Measurements from ENCODE around the gene SKOR2.
A peak's percentile ranks its signal among the peaks of the same experiment; 100 is the strongest.

SKOR2 gene

GRCh38 chr18:47260120-47260923, 8.9 kb upstream of the SKOR2 start:
- DNase-seq, result no peak

DNA sequence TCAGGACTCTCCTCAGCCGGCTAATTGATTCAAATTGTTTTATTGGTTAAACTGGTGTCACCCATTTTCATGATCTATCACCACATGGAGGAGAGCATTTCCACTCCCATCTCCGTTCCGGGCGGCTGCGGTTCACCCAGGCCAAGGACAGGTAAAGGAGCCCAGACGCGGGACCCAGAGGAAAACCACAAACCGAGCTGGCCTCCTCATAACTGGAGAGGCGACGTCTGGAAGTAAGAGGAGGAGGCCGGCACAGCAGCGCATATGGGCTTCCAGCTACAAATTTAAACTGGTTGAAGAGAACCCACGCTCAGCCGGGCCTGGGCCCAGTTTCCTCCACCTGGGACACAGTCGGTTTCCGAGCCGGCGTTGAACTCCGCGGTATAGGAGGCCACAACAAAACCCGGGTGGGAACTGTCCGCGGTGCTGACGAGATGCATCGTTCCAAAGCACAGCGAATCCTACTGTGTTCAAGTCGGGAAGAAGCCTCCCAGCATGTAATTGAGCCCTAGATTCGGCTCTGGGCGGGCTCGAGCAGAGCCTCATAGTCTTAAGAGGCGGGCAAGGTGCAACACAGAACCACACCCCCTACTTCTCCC, 3.0 kb upstream of the SKOR2 start:
- no peak for DNase-seq

DNA sequence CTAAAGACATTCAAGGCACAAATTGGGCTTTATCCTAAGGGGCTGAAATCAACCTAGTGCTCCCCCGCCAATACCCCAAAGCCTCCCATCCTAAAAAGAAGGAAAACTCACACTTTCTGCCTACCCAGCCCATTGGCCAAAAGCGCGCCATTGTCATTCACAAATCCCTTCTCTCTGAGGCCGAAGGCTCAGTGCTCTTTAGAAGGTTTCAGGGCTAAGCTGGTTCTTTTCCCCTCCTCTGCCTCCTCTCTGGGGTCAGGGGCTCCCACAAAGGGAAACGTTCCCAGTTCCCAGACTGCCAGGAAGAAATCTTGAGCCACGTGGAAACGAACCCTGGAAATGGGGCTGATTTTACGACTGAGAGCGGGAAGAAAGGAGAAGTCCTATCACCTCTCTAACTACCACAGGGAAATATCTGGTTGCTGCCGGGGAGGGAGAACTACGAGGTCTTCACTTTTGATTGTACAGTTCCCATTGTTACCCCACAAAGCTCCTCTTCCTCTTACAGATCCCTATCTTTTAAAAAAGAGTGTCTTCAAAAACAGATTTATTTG, 1.7 kb upstream of the SKOR2 start:
- no peak for DNase-seq

- DNase-seq, result no peak
Measured at GRCh38 chr18:47250391-47251046, 941 bp downstream of the SKOR2 start.

- no peak for DNase-seq
Measured at GRCh38 chr18:47249314-47249981, 2.0 kb downstream of the SKOR2 start.

- no peak for DNase-seq
Measured at GRCh38 chr18:47248604-47249313, 2.7 kb downstream of the SKOR2 start.

- no peak for DNase-seq
Measured at GRCh38 chr18:47248115-47248603, 3.3 kb downstream of the SKOR2 start.

DNA sequence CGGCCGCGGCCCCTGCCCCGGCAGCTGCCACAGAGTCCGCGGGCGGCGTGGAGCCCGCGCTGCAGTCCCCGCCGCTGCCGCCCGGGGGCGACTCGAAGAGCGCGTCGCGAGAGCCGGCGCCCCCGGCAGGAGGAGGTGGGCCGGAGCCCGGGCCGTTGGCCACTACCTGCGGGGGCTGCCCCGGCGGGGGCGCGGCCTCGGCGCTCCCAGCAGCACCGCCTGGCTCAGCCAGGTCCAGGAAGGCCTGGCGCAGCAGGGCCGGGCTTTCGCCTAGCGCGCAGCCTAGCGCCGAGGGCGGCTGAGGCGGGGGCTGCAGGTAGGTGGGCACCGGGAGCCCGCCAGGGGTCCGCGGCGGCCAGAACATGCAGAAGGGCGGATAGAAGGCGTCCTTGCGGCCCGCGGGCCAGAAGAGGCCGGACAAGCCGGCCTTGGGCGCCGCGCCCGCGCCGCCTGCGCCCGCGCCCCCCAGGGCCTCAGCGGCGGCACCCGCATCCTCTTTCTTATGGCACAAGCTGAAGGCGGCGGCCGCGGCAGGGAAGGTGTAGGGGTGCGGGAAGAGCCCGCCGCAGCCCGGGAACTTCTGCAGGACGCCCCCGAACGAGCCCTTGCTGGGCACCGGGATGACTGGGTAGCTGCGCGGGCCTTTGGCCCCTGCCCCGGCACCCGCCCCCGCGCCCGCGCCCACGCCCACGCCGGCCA, 3.9 kb downstream of the SKOR2 start:
- no peak for DNase-seq

DNA sequence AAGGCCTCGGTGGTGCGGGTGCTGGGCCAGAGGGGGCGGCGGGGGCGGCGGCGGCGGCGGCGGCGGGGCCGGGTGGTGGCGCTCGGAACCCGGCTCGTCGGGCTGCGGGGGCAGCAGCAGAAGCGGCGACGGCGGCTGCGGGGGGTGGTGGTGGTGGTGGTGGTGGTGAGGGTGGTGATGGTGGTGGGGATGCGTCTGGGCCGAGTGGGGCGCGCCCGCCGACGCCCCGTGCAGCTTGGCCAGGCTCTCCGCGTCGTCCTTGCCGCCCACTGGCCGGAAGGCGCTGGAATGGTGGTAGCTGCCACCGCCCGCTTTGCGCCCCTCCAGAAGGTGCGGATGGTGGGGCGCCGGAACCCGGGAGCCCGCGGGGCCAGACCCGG, 4.4 kb downstream of the SKOR2 start:
- no peak for DNase-seq

GRCh38 chr18:47246027-47246971, 5.2 kb downstream of the SKOR2 start:
- no peak for DNase-seq

GRCh38 chr18:47244086-47244485, 7.4 kb downstream of the SKOR2 start:
- no peak for DNase-seq

- DNase-seq, result no peak
Measured at GRCh38 chr18:47235096-47235495, 16.4 kb downstream of the SKOR2 start.

DNA sequence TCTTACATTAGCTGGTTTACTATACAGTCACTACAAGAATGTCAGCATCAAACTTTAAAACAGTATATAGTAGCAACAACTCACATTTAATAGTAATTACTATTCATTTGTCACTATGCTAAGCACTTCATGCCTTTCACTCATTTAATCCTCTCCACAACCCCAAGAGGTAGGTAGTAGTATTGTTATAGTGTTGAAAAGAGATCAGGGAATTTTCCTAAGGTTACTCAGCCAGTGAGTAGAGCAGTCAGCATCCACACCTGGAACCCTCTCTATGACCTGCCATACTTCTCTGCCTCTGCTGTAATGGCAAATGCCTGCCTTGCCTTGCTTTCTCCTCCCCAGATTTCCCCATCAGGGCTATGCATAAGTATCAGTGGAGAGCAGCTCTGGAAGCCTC, 24.8 kb downstream of the SKOR2 start:
- no peak for DNase-seq

- no peak for DNase-seq
Measured at GRCh38 chr18:47215554-47216138, 35.8 kb downstream of the SKOR2 start.

DNA sequence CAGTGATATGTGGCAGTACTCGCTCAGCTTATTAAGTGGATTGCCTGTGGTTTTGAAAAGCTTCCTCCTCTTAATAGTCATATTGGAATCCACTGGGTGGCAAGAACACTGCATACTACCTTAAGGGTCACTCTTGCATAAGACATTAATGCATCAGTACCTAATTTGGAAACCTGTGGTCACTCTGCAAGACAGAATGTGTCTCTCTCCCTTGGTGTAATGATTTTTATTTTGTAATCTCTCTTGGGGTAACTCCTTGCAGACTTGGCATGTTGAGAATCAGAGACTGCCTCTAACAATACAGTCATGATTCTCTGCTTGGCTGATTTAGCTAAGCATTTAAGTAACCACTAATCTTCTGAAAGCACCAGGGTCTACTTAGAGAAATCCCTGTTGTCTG, 42.3 kb downstream of the SKOR2 start:
- DNase-seq, result no peak

GRCh38 chr18:47206945-47207637, 44.4 kb downstream of the SKOR2 start:
- DNase-seq, result no peak

DNA sequence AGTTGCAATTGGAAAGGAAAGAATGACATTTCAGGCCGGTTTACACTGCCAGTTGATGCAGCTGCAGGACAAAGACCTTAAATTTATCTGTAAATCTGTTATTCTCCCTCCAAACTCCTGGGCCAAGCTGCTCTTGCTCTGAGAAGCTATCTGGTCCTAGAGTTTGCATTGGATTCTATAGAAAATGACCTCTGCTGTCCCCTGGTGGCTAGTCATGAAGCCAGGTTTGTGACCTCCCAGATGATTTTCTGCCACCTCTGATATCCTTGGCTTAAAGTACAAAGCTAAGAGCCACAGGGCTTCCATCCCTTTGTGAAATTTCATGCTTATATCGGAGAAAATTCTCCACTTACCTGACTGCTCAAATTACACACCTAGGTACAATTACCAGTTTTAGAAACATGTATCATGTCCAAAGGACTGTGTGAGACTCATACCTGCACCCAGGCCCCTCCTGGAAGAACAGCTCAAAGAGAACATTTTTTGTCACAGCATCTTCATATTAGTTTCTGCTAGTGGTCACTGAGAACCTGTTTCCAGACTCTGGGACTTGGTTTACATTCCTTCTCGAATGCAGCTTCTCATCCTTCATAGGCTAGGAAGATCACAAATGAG, 46.4 kb downstream of the SKOR2 start:
- DNase-seq, result peak; percentile 13

- DNase-seq, result no peak
Measured at GRCh38 chr18:47203626-47204464, 47.6 kb downstream of the SKOR2 start.
